ENCODE results near the gene GBGT1. TPM values are rescaled to one million over a fixed set of nuclear protein-coding genes. Genes with fewer than 3 reads are reported as not detected.

GBGT1 gene
- total and polyA plus RNA-seq, 2 experiments from 2014 or later, result 4.0 to 10.1 TPM

- H2AFZ ChIP-seq, result no peak overlapping the region
- 48% methylated on average over 20 of the region's 20 CpGs for WGBS (ENCODE audit: low lambda C conversion rate, missing lambda C conversion rate)
- DNase-seq (ENCODE audit: low spot score), result peak; percentile 68
Measured at GRCh38 chr9:133113949-133114885, 49.5 kb downstream of the GBGT1 start.

GRCh38 chr9:133113163-133113948 lies 50.4 kb downstream of the GBGT1 start:
- TF ChIP-seq CTCF (IDR thresholded peaks at IDR 0.05; ENCODE audit: poor library complexity) (no peak), EZH2phosphoT487 (IDR thresholded peaks at IDR 0.05; ENCODE audit: low read depth, severe bottlenecking, unreplicated experiment) (no peak), EZH2 (IDR thresholded peaks at IDR 0.05; ENCODE audit: borderline replicate concordance) (no peak)
- Histone ChIP-seq H3K9me3 (ENCODE audit: low read depth) (no peaks in the 10 kb centered on the region), H3K27ac (peak overlapping the region; percentile 66), H2AFZ (no peak overlapping the region), H3K9me2 (replicated peaks; ENCODE audit: insufficient read depth) (no peaks in the 10 kb centered on the region), H3K4me3 (no peak overlapping the region), H3K27me3 (no peaks in the 10 kb centered on the region), H3K4me2 (peak overlapping the region; percentile 69), H3K36me3 (replicated peaks; ENCODE audit: insufficient read depth, low read depth) (no peaks in the 10 kb centered on the region), H3K4me1 (ENCODE audit: insufficient read depth) (peaks cover 25% of the 10 kb centered on the region), H4K20me1 (ENCODE audit: insufficient read depth, poor library complexity, severe bottlenecking) (peaks cover 60% of the 10 kb centered on the region), H3K79me2 (peaks cover 67% of the 10 kb centered on the region)
- 83% methylated on average over 19 of the region's 19 CpGs for WGBS (ENCODE audit: low lambda C conversion rate, missing lambda C conversion rate)
- no peak for DNase-seq (ENCODE audit: low spot score)

More at GRCh38 chr9:133113949-133114885, 49.5 kb downstream of the GBGT1 start:
- no peaks in the 10 kb centered on the region for H3K9me2 ChIP-seq (replicated peaks; ENCODE audit: insufficient read depth)
- peaks cover 32% of the 10 kb centered on the region for H3K4me1 ChIP-seq (ENCODE audit: insufficient read depth)
- peaks cover 64% of the 10 kb centered on the region for H4K20me1 ChIP-seq (ENCODE audit: insufficient read depth, poor library complexity, severe bottlenecking)
- peak overlapping the region; percentile 66 for H3K27ac ChIP-seq
- peaks cover 75% of the 10 kb centered on the region for H3K79me2 ChIP-seq
- no peak for TF ChIP-seq CTCF (IDR thresholded peaks at IDR 0.05; ENCODE audit: poor library complexity)
- no peak for TF ChIP-seq EZH2phosphoT487 (IDR thresholded peaks at IDR 0.05; ENCODE audit: low read depth, severe bottlenecking, unreplicated experiment)
- no peak for TF ChIP-seq EZH2 (IDR thresholded peaks at IDR 0.05; ENCODE audit: borderline replicate concordance)
- no peak overlapping the region for H3K4me3 ChIP-seq
- H3K36me3 ChIP-seq (replicated peaks; ENCODE audit: insufficient read depth, low read depth), result no peaks in the 10 kb centered on the region
- no peaks in the 10 kb centered on the region for H3K9me3 ChIP-seq (ENCODE audit: low read depth)
- no peaks in the 10 kb centered on the region for H3K27me3 ChIP-seq
- H3K4me2 ChIP-seq, result peak overlapping the region; percentile 69

GRCh38 chr9:133112663-133113026 lies 51.1 kb downstream of the GBGT1 start:
- no peak overlapping the region for H3K4me2 ChIP-seq
- 91% methylated on average over 7 of the region's 7 CpGs for whole genome bisulfite sequencing (ENCODE audit: low lambda C conversion rate, missing lambda C conversion rate)

More at GRCh38 chr9:133112663-133113026, 51.1 kb downstream of the GBGT1 start:
- Histone ChIP-seq H2AFZ (no peak overlapping the region), H3K4me1 (ENCODE audit: insufficient read depth) (peaks cover 20% of the 10 kb centered on the region), H3K9me3 (ENCODE audit: low read depth) (no peaks in the 10 kb centered on the region), H3K4me3 (no peak overlapping the region), H3K79me2 (peaks cover 60% of the 10 kb centered on the region), H3K27me3 (no peaks in the 10 kb centered on the region), H4K20me1 (ENCODE audit: insufficient read depth, poor library complexity, severe bottlenecking) (peaks cover 52% of the 10 kb centered on the region), H3K9me2 (replicated peaks; ENCODE audit: insufficient read depth) (no peaks in the 10 kb centered on the region), H3K27ac (no peak overlapping the region), H3K36me3 (replicated peaks; ENCODE audit: insufficient read depth, low read depth) (no peaks in the 10 kb centered on the region)
- no peak for TF ChIP-seq CTCF (IDR thresholded peaks at IDR 0.05; ENCODE audit: poor library complexity)
- no peak for TF ChIP-seq EZH2 (IDR thresholded peaks at IDR 0.05; ENCODE audit: borderline replicate concordance)
- TF ChIP-seq EZH2phosphoT487 (IDR thresholded peaks at IDR 0.05; ENCODE audit: low read depth, severe bottlenecking, unreplicated experiment), result no peak
- no peak for DNase-seq (ENCODE audit: low spot score)

All from hepatocyte (in vitro differentiated cells).